Gastrocnemius medialis (tissue), 4 donors: Measurements from ENCODE around the gene ECSCR. TPM values are rescaled to one million over a fixed set of nuclear protein-coding genes. Genes with fewer than 3 reads are reported as not detected.

Experiments used
- ATAC-seq, 2 donors: fragments of 150-250 bp; one replicate each; pipeline ENCODE4 v1.9.1; 2016
- DNase-seq, 2 donors: peaks; one replicate each; pipeline ENCODE4 v3.0.0-alpha.2; 2019
- H3K27ac ChIP-seq, 4 donors: fragments of 200-600 bp; sonication (generic); 1 replicate in 1 of 4; 2 replicates in 3 of 4; pipeline ENCODE4 v1.5.1; 2016 to 2018; ENCODE audit warnings: mild to moderate bottlenecking in 2 of 4, moderate library complexity in 1 of 4
- H3K27me3 ChIP-seq, 3 donors: fragments of 200-600 bp; sonication (generic) in 2 of 3; 1 replicate in 1 of 3; 2 replicates in 2 of 3; pipeline versions ENCODE4 v1.5.1 to v1.6.0; 2016 to 2019; ENCODE audit warnings: mild to moderate bottlenecking in 1 of 3, moderate library complexity in 1 of 3
- H3K36me3 ChIP-seq, 2 donors: fragments of 200-600 bp; sonication (generic) in 1 of 2; one replicate each; pipeline ENCODE4 v1.5.1; 2017 to 2018
- H3K4me1 ChIP-seq, 2 donors: fragments of 200-600 bp; sonication (generic) in 1 of 2; one replicate each; pipeline ENCODE4 v1.5.1; 2016 to 2017; ENCODE audit warnings: mild to moderate bottlenecking in 2 of 2
- H3K4me3 ChIP-seq, 4 donors: fragments of 200-600 bp; sonication (generic) in 3 of 4; 1 replicate in 1 of 4; 2 replicates in 3 of 4; pipeline ENCODE4 v1.5.1; 2016 to 2019; ENCODE audit warnings: mild to moderate bottlenecking in 2 of 4
- H3K9me3 ChIP-seq, 3 donors: fragments of 200-600 bp; sonication (generic) in 2 of 3; 1 replicate in 1 of 3; 2 replicates in 2 of 3; pipeline ENCODE4 v1.5.1; 2016 to 2019
- CTCF ChIP-seq, 5 experiments: fragments of 450-650 bp in 3 of 5; fragments of 200-600 bp in 2 of 5; sonication (generic) in 2 of 5; IDR thresholded peaks in 4 of 5; conservative IDR thresholded peaks in 1 of 5; 1 replicate in 4 of 5; 2 replicates in 1 of 5; pipeline ENCODE4 v1.5.1; 2016 to 2019; ENCODE audit warnings: antibody characterized with exemption in 5 of 5, mild to moderate bottlenecking in 3 of 5, moderate library complexity in 3 of 5
- POLR2A ChIP-seq, 2 donors: fragments of 450-650 bp; IDR thresholded peaks; one replicate each; pipeline ENCODE4 v1.6.1; 2017; ENCODE audit warnings: antibody characterized with exemption in 2 of 2, mild to moderate bottlenecking in 2 of 2, moderate library complexity in 2 of 2
- in situ Hi-C, 4 donors: fragments of 200-750 bp; cut with MboI; loops; one replicate each; pipeline versions ENCODE4 v1.15.0 to v1.8.0; 2017; ENCODE audit warnings: low sequenced_read_pairs in 4 of 4
- intact Hi-C: fragments of 100-400 bp; cut with DNase I; formaldehyde crosslinking; loops from one replicate; pipeline ENCODE4 v1.15.1; 2023; ENCODE audit warnings: low total_unique reads
- total RNA-seq, 4 donors: library from RNA; depleted of rRNA; stranded (reverse); fragments of >200 nt; gene quantifications; one replicate each; pipeline versions ENCODE4 v1.1.0 to v1.2.3, GENCODE V29; 2016

The ECSCR gene
- total RNA-seq, 4 donors from 2014 or later: 5.4 to 8.9 (median 6.9) TPM

GRCh38 chr5:139430015-139430414, 32.5 kb downstream of the ECSCR start:
- ATAC-seq (no peak), DNase-seq (no peak)
- Histone ChIP-seq H3K36me3 (peaks cover 0 to 41% of the 10 kb centered on the region in 2 donors), H3K4me1 (peaks cover 8 to 14% of the 10 kb centered on the region in 2 donors), H3K9me3 (no peaks in the 10 kb centered on the region), H3K27ac (no peak overlapping the region), H3K27me3 (no peaks in the 10 kb centered on the region), H3K4me3 (no peak overlapping the region)
- no peak for TF ChIP-seq POLR2A (IDR thresholded peaks at IDR 0.05)
- TF ChIP-seq CTCF (IDR thresholded peaks at IDR 0.05 in 4 of 5, conservative IDR thresholded peaks at IDR 0.05 in 1 of 5): no peak
- in situ Hi-C loops (no loop called here), intact Hi-C loops (no loop called here)

- TF ChIP-seq POLR2A (IDR thresholded peaks at IDR 0.05) (no peak), CTCF (IDR thresholded peaks at IDR 0.05 in 4 of 5, conservative IDR thresholded peaks at IDR 0.05 in 1 of 5) (no peak)
- Histone ChIP-seq H3K36me3 (peaks cover 0 to 37% of the 10 kb centered on the region in 2 donors), H3K4me1 (peaks cover 8 to 22% of the 10 kb centered on the region in 2 donors), H3K9me3 (no peaks in the 10 kb centered on the region), H3K27ac (peak overlapping the region; percentile 75 to 80 (median 76)), H3K4me3 (no peak overlapping the region), H3K27me3 (no peaks in the 10 kb centered on the region)
- DNase-seq (no peak), ATAC-seq (peak in 1 of 2 donors; percentile 33)
- intact Hi-C loops (no loop called here), in situ Hi-C loops (loop anchor here in 1 of 4 donors (5.0 kb wide), 1 partner anchor 91 kb away; no protein-coding TSS in a partner anchor)
These were observed 36.2 kb downstream of the ECSCR start for GRCh38 chr5:139426203-139426885.

GRCh38 chr5:139425497-139425896, 37.0 kb downstream of the ECSCR start:
- in situ Hi-C loops (loop anchor here in 1 of 4 donors (5.0 kb wide), 1 partner anchor 92 kb away; no protein-coding TSS in a partner anchor), intact Hi-C loops (no loop called here)
- Histone ChIP-seq H3K27ac (peak overlapping the region; percentile 75 to 80 (median 76)), H3K9me3 (no peaks in the 10 kb centered on the region), H3K27me3 (no peaks in the 10 kb centered on the region), H3K36me3 (peaks cover 0 to 42% of the 10 kb centered on the region in 2 donors), H3K4me3 (no peak overlapping the region), H3K4me1 (peaks cover 8 to 22% of the 10 kb centered on the region in 2 donors)
- ATAC-seq (peak in 1 of 2 donors; percentile 50), DNase-seq (no peak)
- TF ChIP-seq CTCF (IDR thresholded peaks at IDR 0.05 in 4 of 5, conservative IDR thresholded peaks at IDR 0.05 in 1 of 5) (no peak), POLR2A (IDR thresholded peaks at IDR 0.05) (no peak)

- in situ Hi-C loops (loop anchor here in 2 of 4 donors (5.0 kb wide), 1 partner anchor 95 kb away; no protein-coding TSS in a partner anchor), intact Hi-C loops (loop anchor here (1.0 to 2.0 kb wide), 2 partner anchors 91 to 342 kb away; no protein-coding TSS in a partner anchor)
- no peaks in the 10 kb centered on the region for H3K27me3 ChIP-seq
- H3K4me1 ChIP-seq: peaks cover 33 to 46% of the 10 kb centered on the region in 2 donors
- no peak overlapping the region for H3K4me3 ChIP-seq
- ATAC-seq: peak; percentile 53 to 74
- TF ChIP-seq POLR2A (IDR thresholded peaks at IDR 0.05) (no peak), CTCF (IDR thresholded peaks at IDR 0.05 in 4 of 5, conservative IDR thresholded peaks at IDR 0.05 in 1 of 5) (peak; percentile 61 to 82 (median 78))
- peak overlapping the region in 1 of 4 donors; percentile 24 for H3K27ac ChIP-seq
- H3K36me3 ChIP-seq: peaks cover 0 to 32% of the 10 kb centered on the region in 2 donors
- DNase-seq: no peak
- no peaks in the 10 kb centered on the region for H3K9me3 ChIP-seq
These were observed 40.1 kb downstream of the ECSCR start for GRCh38 chr5:139422307-139422893.
